GM21786 (cell line): ENCODE data around the gene CPN1.
"Not testable (repeated sequence)": the region's sequence is repeated elsewhere in the genome, so short reads cannot be mapped to it uniquely, and the experiment has no call there.

ENCODE experiments used
- ATAC-seq: cut with Tn5 transposase; IDR thresholded peaks from one replicate; pipeline ENCODE4 v1.9.1; 2021; ENCODE audit not compliant: unreplicated experiment

Gene CPN1

DNA sequence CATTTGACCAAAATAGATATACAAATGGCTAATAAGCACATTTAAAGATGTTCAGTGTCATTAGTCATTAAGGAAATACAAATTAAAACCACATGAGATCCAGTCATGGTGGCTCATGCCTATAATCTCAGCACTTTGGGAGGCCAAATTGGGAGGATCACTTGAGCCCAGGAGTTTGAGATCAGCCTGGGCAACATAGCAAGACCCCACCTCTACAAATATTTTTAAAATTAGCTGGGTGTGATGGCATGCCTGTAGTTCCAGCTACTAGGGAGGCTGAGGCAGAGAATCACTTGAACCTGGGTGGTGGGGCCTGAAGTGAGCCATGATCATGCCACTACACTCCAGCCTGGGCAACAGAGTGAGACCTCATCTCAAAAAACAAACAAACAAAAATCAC lies 607 bp upstream of the CPN1 start:
- not testable (repeated sequence) for ATAC-seq

DNA sequence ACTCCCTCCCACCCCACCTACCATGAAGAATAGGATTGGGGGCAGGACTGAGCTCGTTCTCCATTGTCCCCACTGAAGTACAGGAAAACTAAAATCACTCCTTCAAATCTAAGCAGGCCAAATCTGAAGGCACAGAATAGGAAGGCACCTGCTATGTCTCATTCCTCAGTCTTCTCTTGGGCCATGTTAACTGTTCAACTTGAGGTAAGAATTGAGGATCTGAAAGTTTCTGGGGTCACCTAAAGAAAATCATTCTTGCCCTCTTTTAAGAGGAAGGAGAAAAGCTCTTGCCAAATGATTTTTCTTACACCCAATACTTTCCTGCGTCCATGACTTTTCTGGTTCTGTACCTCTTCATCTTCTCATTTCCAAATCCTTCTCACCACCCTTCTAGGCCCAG lies 4.9 kb downstream of the CPN1 start:
- ATAC-seq: no peak

DNA sequence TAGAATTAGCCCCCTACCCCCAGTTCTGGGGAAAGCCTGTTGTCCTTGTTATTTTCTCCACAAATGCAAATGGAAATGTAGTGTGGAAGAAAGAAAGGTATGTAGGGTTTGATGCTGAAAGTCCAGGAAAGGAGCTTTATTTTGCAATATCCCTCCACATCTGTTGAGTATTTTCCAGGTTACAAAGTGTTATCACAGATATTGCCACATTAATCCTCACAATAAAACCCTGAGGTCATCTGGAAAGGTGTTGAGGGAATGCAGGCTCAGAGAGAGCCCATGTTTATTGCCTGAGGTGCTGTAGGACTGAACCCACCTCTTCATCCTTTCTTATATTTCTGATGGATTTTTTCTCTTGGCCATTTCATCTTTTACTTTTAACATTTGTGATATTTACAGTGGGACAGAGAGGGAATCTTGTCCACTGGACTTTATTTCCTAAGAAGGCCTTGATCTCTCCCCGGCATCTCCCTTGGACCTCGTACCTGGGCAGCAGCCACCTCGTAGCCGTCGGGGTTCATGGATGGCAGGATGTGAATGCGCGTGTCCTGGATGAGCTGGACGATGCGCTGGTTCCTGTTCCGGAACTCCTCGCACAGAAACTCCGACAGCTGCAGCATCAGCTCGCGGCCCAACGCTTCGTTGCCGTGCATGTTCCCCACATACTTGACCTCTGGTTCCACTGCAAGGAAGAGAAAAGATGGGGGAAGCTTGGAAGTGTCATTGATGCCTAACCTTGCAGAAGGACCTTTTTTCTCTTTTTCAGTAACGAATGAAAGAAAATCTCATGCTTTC lies 6.0 kb downstream of the CPN1 start:
- no peak for ATAC-seq

DNA sequence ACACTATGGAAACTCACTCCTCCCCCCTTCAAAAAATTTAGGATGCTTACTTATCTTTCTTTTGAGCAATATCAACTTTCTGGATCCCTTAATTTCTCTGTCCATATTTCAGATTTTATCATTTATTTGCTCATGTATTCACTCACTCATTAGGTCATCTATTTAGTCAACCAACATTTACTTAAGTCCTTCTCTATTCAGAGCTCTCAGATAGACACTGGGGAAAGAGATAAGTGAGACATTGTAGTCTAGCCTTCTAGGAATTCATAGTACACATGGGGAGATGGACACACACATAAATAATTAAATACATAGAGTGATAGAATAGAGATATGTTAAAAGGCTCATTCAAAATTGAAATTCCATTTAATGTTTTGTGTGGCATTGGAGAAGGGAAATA lies 9.2 kb downstream of the CPN1 start:
- no peak for ATAC-seq

DNA sequence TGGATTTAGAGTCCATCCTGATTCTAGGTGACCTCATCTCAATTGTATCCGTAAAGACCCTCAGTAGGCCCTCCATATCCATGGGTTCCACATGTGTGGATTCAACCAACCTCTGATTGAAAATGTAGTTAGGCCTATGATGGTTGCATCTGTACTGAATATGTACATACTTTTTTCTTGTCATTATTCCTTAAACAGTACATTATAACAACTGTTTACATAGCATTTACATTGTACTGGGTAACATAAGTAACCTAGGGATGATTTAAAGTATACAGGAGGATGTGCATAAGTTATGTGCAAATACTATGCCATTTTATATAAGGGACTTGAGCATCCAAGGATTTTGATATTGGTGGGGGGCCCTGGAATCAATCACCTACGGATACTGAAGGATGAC lies 10.1 kb downstream of the CPN1 start:
- no peak for ATAC-seq

DNA sequence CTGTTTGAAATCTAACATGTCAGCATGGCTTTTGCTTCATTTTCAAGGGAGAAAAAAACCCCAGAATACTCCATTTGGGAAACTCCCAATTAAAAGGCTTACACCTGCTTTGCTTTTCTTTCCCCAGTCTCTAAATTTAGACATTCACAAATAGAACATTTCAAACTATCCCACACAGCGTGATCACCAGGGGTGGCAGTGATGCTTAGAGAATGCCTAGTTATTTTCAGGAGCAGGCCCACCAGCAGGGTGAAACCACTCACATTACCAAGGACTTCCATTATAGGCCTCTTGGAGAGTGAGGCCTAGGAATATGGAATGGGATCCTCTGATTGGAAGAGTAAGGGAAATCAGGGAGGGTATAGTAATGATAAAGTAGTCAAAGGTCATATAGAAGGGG lies 14.2 kb downstream of the CPN1 start:
- ATAC-seq: no peak

DNA sequence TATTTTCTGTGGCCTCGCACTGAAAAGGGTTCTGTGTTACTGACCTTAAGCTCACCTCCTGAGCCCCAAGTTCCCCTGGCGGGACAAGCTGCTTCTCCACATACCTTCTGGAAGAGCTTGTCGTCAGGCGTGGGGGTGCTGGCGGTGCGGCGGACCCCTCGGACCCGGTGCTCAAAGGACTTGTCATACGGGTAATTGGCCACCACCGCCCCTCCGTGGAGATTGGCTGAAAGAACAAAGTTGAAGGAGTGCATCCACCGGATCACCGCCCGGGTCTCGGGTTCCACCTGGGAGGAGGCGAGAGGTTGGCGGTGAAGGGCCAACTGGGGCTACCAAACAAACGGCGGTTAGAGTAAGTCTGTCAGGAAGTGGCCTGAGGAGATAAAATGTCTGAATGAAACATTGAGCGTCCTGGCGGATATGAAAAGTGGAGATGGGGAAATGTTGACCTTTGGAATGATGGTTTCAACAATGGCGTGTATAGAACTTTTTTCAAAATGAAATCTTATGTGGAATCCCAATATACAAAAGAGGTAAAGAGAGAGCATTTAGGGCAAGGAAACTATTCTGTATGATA lies 16.5 kb downstream of the CPN1 start:
- no peak for ATAC-seq

DNA sequence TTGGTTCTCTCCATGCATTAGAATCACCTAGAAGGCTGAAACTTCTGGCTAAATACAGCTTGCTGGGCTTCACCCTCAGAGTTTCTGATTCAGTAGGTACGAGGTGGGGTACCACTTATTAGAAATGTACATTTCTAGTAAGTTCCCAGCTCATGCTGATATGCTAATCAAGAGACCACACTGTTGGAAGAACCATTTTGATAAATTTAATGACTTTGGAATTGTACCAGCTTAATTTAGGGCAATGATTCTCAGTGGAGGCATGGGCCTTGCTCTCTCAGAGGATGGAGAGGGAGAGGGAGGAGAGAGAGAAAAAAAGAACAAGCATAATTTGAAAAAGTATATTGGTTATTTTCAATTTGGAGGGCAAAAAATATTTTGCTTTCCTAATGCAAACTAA lies 20.3 kb downstream of the CPN1 start:
- ATAC-seq: no peak

DNA sequence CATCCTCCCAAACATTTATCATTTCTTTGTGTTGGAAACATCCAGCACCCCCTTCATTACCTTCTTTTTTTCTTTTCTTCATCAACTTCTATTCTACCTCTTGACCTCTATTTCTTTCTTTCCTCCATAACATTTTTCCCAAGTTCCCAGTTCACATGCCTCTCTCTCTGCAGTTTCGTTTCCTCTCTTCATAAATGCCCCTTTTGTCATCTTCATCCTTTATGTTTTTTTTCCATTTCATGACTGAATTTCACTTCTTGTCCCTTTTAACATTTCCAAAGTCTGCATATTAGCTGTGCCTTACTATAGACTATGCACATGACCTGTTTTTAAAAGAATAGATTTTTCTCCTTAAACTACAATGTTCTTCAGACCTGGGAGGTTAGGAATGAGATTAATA lies 23.7 kb downstream of the CPN1 start:
- ATAC-seq: no peak

DNA sequence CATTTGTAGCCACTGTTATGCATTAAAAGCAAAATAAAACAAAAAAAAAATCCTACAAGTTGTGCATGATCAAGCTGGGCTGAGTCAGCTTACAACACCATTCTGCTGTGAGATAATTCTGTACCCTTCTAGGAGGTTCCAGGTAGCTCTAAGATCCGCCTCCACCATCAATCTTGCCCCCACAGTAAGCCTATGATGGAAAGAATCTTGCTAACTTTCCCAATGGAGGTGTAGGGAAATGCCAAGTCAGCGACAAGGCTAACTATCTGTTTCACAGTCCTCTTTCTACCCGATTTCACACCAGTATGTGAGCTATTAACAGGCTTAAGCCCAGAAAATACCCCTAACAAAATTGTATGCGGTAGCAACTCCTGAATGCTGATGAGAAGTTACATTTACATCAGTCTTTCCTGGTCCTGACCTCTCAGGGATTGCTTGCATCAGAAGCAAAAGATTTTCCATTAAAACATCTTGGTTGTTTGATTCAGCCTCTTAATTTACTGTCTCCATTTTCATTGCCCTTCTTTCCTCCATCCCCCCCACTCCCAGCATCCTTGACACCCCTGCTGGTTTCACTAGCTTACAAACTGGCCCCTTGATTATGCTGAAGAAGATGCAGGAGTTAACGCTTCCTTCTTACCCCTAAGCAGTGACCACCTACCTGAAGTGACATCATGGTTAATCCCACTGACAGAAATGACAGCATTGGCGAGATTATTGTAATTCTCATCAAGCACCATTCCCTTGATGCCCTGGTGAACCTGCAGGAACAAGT lies 27.8 kb downstream of the CPN1 start:
- no peak for ATAC-seq

DNA sequence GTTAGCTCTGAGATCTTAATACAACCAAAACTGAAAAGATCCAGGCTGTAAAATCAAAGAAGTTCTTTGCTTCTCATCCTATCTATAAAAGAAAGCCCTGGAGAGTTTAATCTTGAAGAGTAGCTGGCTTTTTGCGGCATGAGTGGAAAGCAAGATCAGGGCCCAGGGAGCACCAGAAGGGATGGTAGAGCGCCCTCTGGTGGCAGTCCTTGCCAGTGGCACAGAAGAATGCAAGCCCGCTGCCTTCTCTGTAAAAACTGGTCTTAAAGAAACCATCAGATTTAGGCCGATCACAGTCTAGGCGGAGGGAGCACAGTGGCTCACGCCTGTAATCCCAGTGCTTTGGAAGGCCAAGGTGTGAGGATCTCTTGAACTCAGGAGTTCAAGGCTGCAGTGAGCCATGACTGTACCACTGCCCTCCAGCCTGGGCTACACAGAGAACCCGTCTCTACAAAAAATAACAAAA lies 35.6 kb downstream of the CPN1 start:
- ATAC-seq: peak; percentile 69

DNA sequence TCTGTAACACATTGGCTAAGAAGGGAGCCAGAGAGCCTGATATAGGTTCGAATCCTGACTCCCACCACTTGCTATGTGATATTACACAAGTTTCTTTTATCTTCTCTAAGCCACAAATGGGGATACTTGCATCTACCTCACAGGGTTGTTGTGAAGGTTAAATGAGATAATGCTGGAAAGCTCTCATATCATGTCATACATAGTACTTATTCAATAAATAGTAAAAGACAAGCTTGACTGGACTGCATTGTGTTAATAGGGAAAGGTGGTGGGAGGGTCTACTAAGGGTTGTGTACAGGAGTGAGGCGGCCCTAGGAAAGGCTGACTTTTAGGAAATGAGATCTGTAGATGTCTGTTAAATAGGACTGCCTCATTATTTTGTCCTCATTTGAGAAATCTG lies 36.1 kb downstream of the CPN1 start:
- no peak for ATAC-seq

DNA sequence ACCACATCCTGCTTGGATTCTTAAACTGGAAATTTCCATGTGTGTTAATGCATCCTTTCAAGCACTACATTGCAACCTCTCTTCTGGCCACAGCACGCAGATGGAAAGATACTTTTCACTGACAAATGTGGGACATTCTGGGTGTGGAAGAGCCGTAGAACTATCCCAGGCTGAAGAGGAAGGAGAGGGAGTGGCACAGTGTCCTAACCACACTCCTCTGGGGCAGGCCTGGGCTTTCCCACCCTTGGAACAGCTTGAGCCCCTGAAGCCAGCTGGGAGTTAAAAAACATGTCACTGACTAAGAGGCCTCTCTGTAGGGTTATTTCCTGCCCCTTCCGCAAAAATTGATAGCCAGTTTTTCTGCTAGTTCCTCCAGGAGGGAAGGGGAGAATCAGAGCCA lies 37.9 kb downstream of the CPN1 start:
- ATAC-seq: no peak

DNA sequence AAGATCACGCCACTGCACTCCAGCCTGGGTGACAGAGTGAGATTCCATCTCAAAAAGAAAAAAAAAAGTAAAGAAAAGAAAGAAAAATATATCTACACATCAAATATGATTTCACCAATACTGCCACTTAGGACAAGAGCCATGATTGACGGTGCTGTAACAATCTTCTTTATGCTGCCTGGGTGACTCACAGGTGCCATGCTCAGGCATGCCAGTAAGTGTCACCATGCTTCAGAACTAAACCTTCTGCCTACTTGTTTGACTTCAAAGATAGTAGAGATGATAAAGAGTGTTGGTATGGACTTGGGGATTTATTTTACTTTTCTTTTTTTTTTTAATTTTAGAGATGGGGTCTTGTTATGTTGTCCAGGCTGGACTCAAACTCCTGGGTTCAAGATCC lies 38.3 kb downstream of the CPN1 start:
- ATAC-seq: no peak

DNA sequence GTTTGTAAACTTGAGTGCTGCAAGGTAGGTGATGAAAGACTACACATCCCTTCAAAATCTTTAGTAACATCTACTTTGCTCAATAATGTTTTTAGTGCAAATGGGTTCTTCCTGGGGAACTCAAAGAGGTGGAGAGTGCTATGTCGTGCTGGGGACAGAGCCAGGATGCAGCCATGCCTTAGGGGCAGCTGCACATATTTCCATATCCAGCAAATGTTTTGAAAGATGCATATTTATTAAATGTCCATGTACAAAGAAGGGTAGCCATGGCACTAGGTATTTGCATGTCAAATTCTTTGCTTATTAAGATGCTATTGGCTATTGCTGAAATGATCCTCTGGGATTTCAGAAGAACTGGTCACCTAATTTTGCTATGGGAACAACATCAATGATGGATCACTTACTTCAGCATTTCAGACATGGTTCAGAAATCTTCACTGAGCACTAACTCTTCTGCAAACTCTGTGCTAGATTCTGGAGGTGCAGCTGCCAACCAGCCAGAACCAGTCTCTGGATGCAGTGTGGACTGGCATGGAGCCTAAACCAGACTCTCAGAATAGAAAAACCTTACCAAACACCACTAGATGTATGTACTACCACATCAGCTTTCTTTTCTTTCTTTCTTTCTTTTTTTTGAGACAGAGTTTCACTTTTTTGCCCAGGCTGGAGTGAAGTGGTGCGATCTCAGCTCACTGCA lies 40.2 kb downstream of the CPN1 start:
- no peak for ATAC-seq

DNA sequence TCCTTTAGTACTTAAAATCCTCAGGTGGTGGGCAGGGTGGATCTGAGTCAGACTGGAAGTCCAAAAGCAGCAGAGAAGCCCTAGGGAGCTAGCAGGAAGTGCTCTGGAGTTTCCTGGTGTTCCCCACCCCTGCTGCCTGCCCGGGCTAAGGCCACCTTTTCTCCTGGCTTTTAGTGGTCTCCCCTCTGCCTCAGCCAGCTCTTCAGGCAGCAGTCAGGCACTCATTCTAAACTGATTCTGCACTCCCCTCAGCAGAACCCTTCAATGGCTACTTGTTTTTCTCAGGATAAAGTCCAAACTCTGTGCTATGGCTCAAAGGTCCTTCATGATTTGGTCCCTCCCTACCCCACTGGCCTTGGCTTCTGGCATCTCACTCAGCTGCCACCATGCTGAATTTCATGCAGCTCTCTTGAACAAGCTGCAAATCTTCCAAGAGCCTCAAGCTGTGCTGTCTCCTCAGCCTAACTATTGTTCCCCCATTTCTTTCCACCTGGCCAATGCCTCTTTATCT lies 43.1 kb downstream of the CPN1 start:
- ATAC-seq: no peak

DNA sequence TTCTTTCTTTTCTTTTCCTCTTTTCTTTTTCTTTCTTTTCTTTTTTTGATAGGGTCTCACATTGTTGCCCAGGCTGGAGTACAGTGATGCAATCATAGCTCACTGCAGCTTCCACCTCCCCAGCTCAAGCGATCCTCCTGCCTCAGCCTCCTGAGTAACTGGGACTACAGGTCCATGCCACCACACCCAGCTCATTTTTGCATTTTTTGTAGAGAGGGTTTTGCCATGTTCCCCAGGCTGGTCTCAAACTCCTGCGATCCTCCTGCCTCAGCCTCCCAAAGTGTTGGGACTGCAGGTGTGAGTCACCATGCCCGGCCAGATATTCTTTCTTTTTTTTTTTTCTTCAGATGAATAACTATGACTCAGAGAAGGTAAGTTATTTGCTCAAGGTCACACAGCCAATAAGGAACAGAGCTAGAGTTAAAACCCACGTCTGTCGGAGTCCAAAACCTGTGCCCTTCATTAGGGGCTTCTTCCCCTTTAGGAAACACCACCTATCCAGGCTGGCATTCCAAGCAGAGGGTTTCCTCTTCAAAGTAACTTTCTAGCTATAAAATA lies 43.8 kb downstream of the CPN1 start:
- no peak for ATAC-seq

DNA sequence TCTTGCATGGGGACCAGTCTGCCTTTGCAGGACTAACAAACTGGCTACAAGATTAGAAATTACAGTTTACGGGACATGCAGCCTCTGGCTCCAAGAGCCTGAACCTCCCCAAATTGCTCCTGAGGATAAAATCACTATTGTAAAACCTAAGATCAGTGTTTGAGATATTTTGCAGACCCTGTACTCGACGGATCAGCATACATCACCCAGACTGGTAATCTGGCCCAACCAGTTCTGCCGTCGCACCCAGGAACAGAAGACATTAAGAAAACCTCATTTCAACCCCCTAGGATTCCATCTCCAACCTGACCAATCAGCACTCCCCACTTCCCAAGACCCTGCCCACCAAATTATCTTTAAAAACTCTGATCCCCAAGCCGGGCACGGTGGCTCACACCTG lies 44.8 kb downstream of the CPN1 start:
- no peak for ATAC-seq

DNA sequence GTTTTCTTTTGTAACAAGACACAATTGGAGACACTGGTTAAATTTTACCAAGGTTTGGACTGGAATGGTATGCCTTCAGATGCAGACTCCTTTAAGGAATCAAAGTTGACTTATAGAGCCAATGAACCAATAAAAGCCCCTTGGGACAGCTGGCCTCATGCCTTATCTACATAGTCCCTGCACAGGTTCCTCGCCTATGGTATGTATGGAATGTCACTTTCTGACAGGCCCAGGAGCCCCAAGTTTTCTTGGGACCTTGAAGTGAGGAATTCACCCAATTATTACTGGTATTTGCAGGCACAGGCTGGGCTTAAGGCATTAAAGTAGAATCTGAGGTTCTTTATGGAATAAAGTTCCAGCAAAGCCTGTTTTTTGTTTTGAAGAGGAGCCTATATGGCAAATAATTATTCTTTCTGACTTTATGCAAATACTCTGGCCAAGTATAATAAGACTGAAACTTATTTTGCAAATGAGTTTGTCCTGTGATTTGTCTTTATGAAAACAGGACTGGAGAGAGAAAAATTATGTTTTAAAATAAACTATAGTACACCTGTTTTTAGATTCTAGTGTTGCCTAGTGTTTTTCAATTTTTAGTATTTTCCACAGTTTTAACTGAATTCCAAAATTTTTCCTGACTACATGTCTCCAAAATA lies 47.8 kb downstream of the CPN1 start:
- ATAC-seq: no peak

DNA sequence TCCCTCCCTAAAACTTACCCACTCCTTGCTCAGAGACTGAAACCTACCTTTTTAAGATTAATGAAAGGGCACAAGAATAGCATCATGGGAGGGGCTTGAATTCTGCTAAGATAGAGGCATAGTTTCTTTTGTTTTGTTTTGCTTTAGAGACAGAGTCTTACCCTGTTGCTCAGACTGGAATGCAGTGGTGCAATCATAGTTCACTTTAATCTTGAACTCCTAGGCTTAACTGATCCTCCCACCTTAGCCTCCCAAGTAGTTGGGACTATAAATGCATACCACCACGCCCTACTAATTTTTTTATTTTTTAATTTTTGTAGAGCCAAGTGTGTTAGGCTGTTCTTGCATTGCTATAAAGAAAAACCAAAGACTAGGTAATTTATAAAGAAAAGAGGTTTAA lies 54.3 kb downstream of the CPN1 start:
- ATAC-seq: no peak
